HL-60 (cell line): ENCODE data around the gene LCOR.

Experiments used
- DNase-seq, 2 experiments: peaks; one replicate each; pipeline ENCODE4 v3.0.0-alpha.2; 2010 to 2020; ENCODE audit warnings: low read depth in 1 of 2, low spot score in 1 of 2
- H3K27ac ChIP-seq: fragments of 250-450 bp; sonication (Bioruptor Pico); replicated peaks from 2 replicates; pipeline ENCODE4 v1.5.1; 2020; ENCODE audit warnings: mild to moderate bottlenecking, moderate library complexity
- H3K27me3 ChIP-seq: fragments of 250-450 bp; sonication (Bioruptor Pico); 2 replicates; pipeline ENCODE4 v1.5.1; 2021; ENCODE audit warnings: mild to moderate bottlenecking, moderate library complexity; ENCODE audit not compliant: insufficient read depth, poor library complexity, severe bottlenecking
- H3K4me3 ChIP-seq: replicated peaks from 2 replicates; pipeline ENCODE4 v1.5.1; 2011; ENCODE audit warnings: mild to moderate bottlenecking, control low read depth, low read length; ENCODE audit not compliant: insufficient read depth
- CTCF ChIP-seq: IDR thresholded peaks from one replicate; pipeline ENCODE4 v1.5.1; 2011; ENCODE audit warnings: low read length, control low read depth, inconsistent platforms; ENCODE audit not compliant: insufficient read depth
- GABPA ChIP-seq: IDR thresholded peaks from 2 replicates; pipeline ENCODE4 v1.6.1; 2012; ENCODE audit warnings: low read depth
- POLR2AphosphoS5 ChIP-seq: IDR thresholded peaks from 2 replicates; pipeline ENCODE4 v1.6.1; 2012; ENCODE audit warnings: low read depth
- SPI1 ChIP-seq: IDR thresholded peaks from 2 replicates; pipeline ENCODE4 v1.6.1; 2012; ENCODE audit warnings: low read depth, mild to moderate bottlenecking, borderline replicate concordance
- TF ChIP-seq, protein P1 (sequence below): IDR thresholded peaks from 2 replicates; pipeline ENCODE4 v1.6.1; 2012; ENCODE audit warnings: low read depth; ENCODE audit not compliant: insufficient replicate concordance

The LCOR gene

GRCh38 chr10:97025613-97026242 lies 193.6 kb downstream of the LCOR start:
- no peak overlapping the region for H3K4me3 ChIP-seq
- H3K27ac ChIP-seq = no peak overlapping the region
- DNase-seq = peak; percentile 27 to 62
- H3K27me3 ChIP-seq = peaks cover 9% of the 10 kb centered on the region
- TF ChIP-seq GABPA (no peak), CTCF (peak; percentile 62)

DNA sequence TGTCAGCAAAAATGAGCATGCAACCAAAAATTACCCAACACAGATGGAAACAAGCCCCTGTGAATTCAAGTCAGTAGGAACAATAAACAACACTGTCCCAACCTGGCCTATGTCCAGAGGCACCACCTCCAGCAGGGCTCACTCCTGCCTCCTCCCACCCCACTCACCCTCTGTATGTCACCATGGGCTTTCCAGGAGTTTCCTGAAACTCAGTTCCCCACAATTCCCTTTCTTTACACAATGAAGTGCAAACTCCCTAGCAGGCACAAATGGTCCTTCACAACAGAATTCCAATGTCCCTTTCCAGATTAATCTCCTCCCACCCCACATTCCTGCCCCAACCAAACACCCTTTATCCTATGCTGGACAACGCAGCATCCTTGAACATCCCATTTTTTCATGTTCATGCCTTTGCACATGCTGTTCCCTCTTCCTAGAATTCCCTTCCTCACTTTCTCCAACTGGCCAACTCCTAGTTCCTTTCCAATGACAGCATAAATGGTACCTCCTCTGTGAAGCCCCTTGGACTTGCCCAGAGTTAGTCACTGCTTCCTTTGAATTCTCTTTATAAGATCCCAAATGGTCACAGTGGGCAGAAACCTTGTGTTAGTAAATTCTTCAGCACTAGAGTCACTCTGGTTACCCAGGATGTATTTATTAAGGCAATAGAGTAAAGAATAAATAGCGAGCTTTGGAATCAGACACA lies 196.2 kb downstream of the LCOR start:
- no peak for DNase-seq
- TF ChIP-seq GABPA = no peak
- no peak for TF ChIP-seq POLR2AphosphoS5
- TF ChIP-seq, protein P1, sequence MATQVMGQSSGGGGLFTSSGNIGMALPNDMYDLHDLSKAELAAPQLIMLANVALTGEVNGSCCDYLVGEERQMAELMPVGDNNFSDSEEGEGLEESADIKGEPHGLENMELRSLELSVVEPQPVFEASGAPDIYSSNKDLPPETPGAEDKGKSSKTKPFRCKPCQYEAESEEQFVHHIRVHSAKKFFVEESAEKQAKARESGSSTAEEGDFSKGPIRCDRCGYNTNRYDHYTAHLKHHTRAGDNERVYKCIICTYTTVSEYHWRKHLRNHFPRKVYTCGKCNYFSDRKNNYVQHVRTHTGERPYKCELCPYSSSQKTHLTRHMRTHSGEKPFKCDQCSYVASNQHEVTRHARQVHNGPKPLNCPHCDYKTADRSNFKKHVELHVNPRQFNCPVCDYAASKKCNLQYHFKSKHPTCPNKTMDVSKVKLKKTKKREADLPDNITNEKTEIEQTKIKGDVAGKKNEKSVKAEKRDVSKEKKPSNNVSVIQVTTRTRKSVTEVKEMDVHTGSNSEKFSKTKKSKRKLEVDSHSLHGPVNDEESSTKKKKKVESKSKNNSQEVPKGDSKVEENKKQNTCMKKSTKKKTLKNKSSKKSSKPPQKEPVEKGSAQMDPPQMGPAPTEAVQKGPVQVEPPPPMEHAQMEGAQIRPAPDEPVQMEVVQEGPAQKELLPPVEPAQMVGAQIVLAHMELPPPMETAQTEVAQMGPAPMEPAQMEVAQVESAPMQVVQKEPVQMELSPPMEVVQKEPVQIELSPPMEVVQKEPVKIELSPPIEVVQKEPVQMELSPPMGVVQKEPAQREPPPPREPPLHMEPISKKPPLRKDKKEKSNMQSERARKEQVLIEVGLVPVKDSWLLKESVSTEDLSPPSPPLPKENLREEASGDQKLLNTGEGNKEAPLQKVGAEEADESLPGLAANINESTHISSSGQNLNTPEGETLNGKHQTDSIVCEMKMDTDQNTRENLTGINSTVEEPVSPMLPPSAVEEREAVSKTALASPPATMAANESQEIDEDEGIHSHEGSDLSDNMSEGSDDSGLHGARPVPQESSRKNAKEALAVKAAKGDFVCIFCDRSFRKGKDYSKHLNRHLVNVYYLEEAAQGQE = no peak
- TF ChIP-seq SPI1 = no peak
- TF ChIP-seq CTCF = no peak
- H3K27ac ChIP-seq = no peak overlapping the region
- no peak overlapping the region for H3K4me3 ChIP-seq
- H3K27me3 ChIP-seq = peaks cover 9% of the 10 kb centered on the region

DNA sequence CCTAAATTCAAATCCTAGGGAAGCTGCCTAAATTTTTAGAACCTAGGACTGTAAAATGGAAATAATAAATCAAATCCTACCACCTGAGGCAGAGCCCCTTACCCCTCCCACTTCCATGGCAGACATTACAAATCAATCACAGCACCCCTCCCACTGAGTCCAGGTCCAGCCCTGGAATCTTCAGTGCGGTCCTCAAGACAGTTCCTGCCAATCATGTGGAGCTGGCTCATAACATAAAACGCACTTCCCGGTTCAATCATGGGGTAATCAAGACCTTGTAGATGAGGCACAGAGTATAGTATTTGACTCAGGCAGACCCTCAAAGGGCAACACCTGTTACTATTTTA lies 196.7 kb downstream of the LCOR start:
- no peak overlapping the region for H3K27ac ChIP-seq
- no peak for TF ChIP-seq GABPA
- TF ChIP-seq, protein P1 = no peak
- no peak for TF ChIP-seq SPI1
- no peak for TF ChIP-seq CTCF
- TF ChIP-seq POLR2AphosphoS5 = no peak
- no peak overlapping the region for H3K4me3 ChIP-seq
- H3K27me3 ChIP-seq = peaks cover 9% of the 10 kb centered on the region
- DNase-seq = no peak

DNA sequence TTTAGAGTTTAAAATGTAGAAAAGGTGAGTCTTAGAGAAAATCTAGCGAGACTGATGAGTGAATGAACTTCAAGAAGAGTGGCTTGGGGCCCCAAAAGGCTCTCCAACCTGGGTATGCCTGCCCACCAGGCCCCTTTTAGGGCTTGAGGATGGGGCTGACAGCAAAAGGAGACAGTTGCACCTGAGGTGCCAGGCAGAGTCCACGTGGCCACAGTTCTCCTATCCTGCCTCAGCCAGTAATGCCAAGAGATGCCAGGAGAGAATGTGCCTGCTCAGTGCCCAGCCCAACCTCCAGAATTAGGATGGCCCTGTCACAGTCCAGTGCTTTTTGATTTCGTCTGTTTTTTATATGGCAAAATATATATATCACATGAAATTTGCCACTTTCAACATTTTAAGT lies 197.2 kb downstream of the LCOR start:
- H3K27me3 ChIP-seq = peaks cover 9% of the 10 kb centered on the region
- no peak overlapping the region for H3K27ac ChIP-seq
- DNase-seq = no peak
- H3K4me3 ChIP-seq = no peak overlapping the region
- TF ChIP-seq CTCF (no peak), POLR2AphosphoS5 (no peak), SPI1 (no peak), GABPA (no peak)
- TF ChIP-seq, protein P1 = no peak
